Ascending aorta (tissue), 1 donor: ENCODE results near the gene FAAP24. TPM values are rescaled to one million over a fixed set of nuclear protein-coding genes. Genes with fewer than 3 reads are reported as not detected.

Experiments used
- total RNA-seq: library from RNA; depleted of rRNA; stranded (reverse); fragments of >200 nt; gene quantifications from one replicate; pipeline ENCODE4 v1.1.0, GENCODE V29; 2016

FAAP24 gene
- total RNA-seq, 1 donor from 2014 or later, result not detected

Other genes starting within 250 kb of the FAAP24 start
- gene SLC7A9, start 102.5 kb upstream of the FAAP24 start, total RNA-seq, result not detected
- 7.1 TPM for gene CEP89, start 284 bp upstream of the FAAP24 start, total RNA-seq
- not detected for gene RHPN2, start 92.6 kb downstream of the FAAP24 start, total RNA-seq
- gene GPATCH1, start 108.9 kb downstream of the FAAP24 start, total RNA-seq, result 4.4 TPM
- gene WDR88, start 159.9 kb downstream of the FAAP24 start, total RNA-seq, result not detected
- gene LRP3, start 222.1 kb downstream of the FAAP24 start, total RNA-seq, result 28.8 TPM